Osteocyte (in vitro differentiated cells): ENCODE measurements around the gene ZHX3. TPM values are rescaled to one million over a fixed set of nuclear protein-coding genes. Genes with fewer than 3 reads are reported as not detected.

Experiments used
- DNase-seq: peaks from one replicate; pipeline ENCODE4 v3.0.0; 2021; ENCODE audit warnings: mixed read lengths; ENCODE audit not compliant: unreplicated experiment; ENCODE audit errors: extremely low spot score
- H3K27ac Mint-ChIP-seq: one replicate; pipeline ENCODE4 v1.8.0; 2021; ENCODE audit warnings: mild to moderate bottlenecking, mixed read lengths; ENCODE audit not compliant: unreplicated experiment
- H3K27me3 Mint-ChIP-seq: one replicate; pipeline ENCODE4 v1.8.0; 2021; ENCODE audit warnings: mixed read lengths; ENCODE audit not compliant: unreplicated experiment
- H3K36me3 Mint-ChIP-seq: one replicate; pipeline ENCODE4 v1.8.0; 2021; ENCODE audit warnings: mixed read lengths; ENCODE audit not compliant: unreplicated experiment
- H3K4me1 Mint-ChIP-seq: one replicate; pipeline ENCODE4 v1.8.0; 2021; ENCODE audit warnings: mixed read lengths; ENCODE audit not compliant: unreplicated experiment
- H3K4me3 Mint-ChIP-seq: one replicate; pipeline ENCODE4 v1.8.0; 2021; ENCODE audit warnings: mild to moderate bottlenecking, moderate library complexity, mixed read lengths; ENCODE audit not compliant: unreplicated experiment
- H3K9me3 Mint-ChIP-seq: one replicate; pipeline ENCODE4 v1.8.0; 2021; ENCODE audit warnings: mixed read lengths; ENCODE audit not compliant: unreplicated experiment
- total RNA-seq: library from RNA; stranded (reverse); gene quantifications from 2 replicates; pipeline ENCODE4 v1.2.1, GENCODE V29; 2021
- TF ChIP-seq, protein P1 (sequence below): fragments of 200-600 bp; sonication (generic); IDR thresholded peaks from 2 replicates; pipeline ENCODE4 v1.5.0; 2021; ENCODE audit warnings: antibody characterized with exemption, mild to moderate bottlenecking, moderate library complexity

Gene ZHX3
- total RNA-seq, 1 donor from 2014 or later, result 44.5 TPM

GRCh38 chr20:41364967-41365765 is 47.6 kb upstream of the ZHX3 start:
- Mint-ChIP-seq H3K36me3 (no peaks in the 10 kb centered on the region), H3K9me3 (no peaks in the 10 kb centered on the region), H3K4me1 (peaks cover 9% of the 10 kb centered on the region), H3K27ac (no peak overlapping the region), H3K4me3 (no peak overlapping the region), H3K27me3 (peaks cover 22% of the 10 kb centered on the region)
- no peak for DNase-seq
- TF ChIP-seq, protein P1, sequence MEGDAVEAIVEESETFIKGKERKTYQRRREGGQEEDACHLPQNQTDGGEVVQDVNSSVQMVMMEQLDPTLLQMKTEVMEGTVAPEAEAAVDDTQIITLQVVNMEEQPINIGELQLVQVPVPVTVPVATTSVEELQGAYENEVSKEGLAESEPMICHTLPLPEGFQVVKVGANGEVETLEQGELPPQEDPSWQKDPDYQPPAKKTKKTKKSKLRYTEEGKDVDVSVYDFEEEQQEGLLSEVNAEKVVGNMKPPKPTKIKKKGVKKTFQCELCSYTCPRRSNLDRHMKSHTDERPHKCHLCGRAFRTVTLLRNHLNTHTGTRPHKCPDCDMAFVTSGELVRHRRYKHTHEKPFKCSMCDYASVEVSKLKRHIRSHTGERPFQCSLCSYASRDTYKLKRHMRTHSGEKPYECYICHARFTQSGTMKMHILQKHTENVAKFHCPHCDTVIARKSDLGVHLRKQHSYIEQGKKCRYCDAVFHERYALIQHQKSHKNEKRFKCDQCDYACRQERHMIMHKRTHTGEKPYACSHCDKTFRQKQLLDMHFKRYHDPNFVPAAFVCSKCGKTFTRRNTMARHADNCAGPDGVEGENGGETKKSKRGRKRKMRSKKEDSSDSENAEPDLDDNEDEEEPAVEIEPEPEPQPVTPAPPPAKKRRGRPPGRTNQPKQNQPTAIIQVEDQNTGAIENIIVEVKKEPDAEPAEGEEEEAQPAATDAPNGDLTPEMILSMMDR, result no peak

DNA sequence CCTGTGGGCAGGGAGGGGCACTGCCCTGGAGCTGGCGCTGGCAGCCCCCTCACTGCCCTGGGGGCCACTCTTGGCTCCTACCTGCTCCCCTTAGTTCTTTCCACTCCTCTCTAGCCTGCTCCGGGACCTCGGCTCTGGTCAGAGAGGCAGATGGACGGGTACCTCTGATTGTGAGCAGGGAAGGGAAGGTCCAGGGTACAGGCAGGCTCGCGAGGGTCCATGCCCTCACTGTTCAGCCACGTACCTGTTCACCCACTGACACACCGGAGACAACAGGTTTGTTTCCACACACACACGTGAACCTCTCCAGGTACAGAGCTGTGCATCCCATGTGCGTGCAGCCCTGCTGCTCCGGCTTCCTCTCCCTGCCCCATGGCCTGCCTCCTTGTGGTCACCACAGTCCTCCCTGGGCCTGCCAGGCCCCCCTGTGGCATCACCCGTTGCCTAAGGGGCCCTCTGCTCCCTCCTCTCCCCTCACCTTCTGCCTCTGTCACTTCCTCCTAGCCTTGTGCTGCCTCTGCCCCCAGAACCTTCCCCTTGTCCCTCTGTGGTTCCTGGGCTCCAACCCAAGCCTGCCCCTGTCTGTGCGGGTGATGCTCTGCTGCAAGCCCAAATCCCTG is 46.8 kb upstream of the ZHX3 start:
- Mint-ChIP-seq H3K27me3 (peaks cover 21% of the 10 kb centered on the region), H3K4me3 (no peak overlapping the region), H3K27ac (no peak overlapping the region), H3K4me1 (peaks cover 9% of the 10 kb centered on the region), H3K36me3 (no peaks in the 10 kb centered on the region), H3K9me3 (no peaks in the 10 kb centered on the region)
- no peak for DNase-seq
- TF ChIP-seq, protein P1, result no peak

GRCh38 chr20:41363601-41364000 is 46.1 kb upstream of the ZHX3 start:
- peaks cover 16% of the 10 kb centered on the region for H3K27me3 Mint-ChIP-seq
- H3K9me3 Mint-ChIP-seq, result no peaks in the 10 kb centered on the region
- H3K4me1 Mint-ChIP-seq, result peaks cover 9% of the 10 kb centered on the region
- DNase-seq, result no peak
- H3K36me3 Mint-ChIP-seq, result no peaks in the 10 kb centered on the region
- TF ChIP-seq, protein P1, result no peak
- H3K4me3 Mint-ChIP-seq, result no peak overlapping the region
- no peak overlapping the region for H3K27ac Mint-ChIP-seq

- Mint-ChIP-seq H3K9me3 (no peaks in the 10 kb centered on the region), H3K4me3 (no peak overlapping the region), H3K27ac (no peak overlapping the region), H3K36me3 (no peaks in the 10 kb centered on the region), H3K27me3 (peaks cover 12% of the 10 kb centered on the region), H3K4me1 (peaks cover 9% of the 10 kb centered on the region)
- DNase-seq, result no peak
- TF ChIP-seq, protein P1, result no peak
Observed at GRCh38 chr20:41362748-41363140, 45.2 kb upstream of the ZHX3 start.
